Nephron (organoid): ENCODE data around the gene HDAC3.
A peak's percentile ranks its signal among the peaks of the same experiment; 100 is the strongest.

Source experiments
- H3K27ac Mint-ChIP-seq, 3 experiments: 2 replicates each; pipeline ENCODE4 v1.8.0; 2020; ENCODE audit warnings: mixed read lengths in 3 of 3, mild to moderate bottlenecking in 2 of 3, moderate library complexity in 1 of 3
- H3K27me3 Mint-ChIP-seq: 2 replicates; pipeline ENCODE4 v1.8.0; 2021; ENCODE audit warnings: low read depth, mild to moderate bottlenecking, moderate library complexity, mixed read lengths
- H3K36me3 Mint-ChIP-seq: 2 replicates; pipeline ENCODE4 v1.8.0; 2020; ENCODE audit warnings: low read depth, mixed read lengths
- H3K4me1 Mint-ChIP-seq: 2 replicates; pipeline ENCODE4 v1.8.0; 2020; ENCODE audit warnings: mixed read lengths
- H3K4me3 Mint-ChIP-seq, 3 experiments: 2 replicates each; pipeline ENCODE4 v1.8.0; 2020; ENCODE audit warnings: mild to moderate bottlenecking in 3 of 3, mixed read lengths in 3 of 3, moderate library complexity in 2 of 3
- H3K9me3 Mint-ChIP-seq: 2 replicates; pipeline ENCODE4 v1.8.0; 2020; ENCODE audit warnings: mixed read lengths
- TF ChIP-seq, protein P1 (sequence below), 3 experiments: fragments of 200-600 bp; sonication (generic); IDR thresholded peaks; one replicate each; pipeline ENCODE4 v1.5.0; 2021; ENCODE audit warnings: antibody characterized with exemption in 3 of 3; ENCODE audit not compliant: unreplicated experiment in 3 of 3

HDAC3 gene

DNA sequence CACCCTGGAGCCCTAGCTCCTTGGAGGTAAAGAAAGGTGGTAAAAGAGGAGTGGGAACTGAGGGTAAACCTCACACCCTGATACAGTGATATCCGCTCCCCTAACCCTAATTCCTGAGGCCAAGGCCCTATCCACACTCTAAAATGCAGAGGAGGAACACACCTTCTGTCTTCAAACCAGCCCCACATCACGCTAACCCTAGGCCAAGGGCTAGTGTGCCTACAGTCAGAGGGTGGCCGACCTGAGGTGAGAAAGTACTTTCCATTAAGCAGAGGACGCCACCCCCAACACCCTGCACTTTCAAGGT, 590 bp downstream of the HDAC3 start:
- H3K4me1 Mint-ChIP-seq = peaks cover 18% of the 10 kb centered on the region
- TF ChIP-seq, protein P1, sequence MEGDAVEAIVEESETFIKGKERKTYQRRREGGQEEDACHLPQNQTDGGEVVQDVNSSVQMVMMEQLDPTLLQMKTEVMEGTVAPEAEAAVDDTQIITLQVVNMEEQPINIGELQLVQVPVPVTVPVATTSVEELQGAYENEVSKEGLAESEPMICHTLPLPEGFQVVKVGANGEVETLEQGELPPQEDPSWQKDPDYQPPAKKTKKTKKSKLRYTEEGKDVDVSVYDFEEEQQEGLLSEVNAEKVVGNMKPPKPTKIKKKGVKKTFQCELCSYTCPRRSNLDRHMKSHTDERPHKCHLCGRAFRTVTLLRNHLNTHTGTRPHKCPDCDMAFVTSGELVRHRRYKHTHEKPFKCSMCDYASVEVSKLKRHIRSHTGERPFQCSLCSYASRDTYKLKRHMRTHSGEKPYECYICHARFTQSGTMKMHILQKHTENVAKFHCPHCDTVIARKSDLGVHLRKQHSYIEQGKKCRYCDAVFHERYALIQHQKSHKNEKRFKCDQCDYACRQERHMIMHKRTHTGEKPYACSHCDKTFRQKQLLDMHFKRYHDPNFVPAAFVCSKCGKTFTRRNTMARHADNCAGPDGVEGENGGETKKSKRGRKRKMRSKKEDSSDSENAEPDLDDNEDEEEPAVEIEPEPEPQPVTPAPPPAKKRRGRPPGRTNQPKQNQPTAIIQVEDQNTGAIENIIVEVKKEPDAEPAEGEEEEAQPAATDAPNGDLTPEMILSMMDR (IDR thresholded peaks at IDR 0.05; ENCODE audit: unreplicated experiment in 3 of 3) = no peak

GRCh38 chr5:141635646-141636045, 1.0 kb downstream of the HDAC3 start:
- TF ChIP-seq, protein P1 (IDR thresholded peaks at IDR 0.05; ENCODE audit: unreplicated experiment in 3 of 3) = no peak
- Mint-ChIP-seq H3K27ac (peak overlapping the region; percentile 42 to 84 (median 74)), H3K9me3 (no peaks in the 10 kb centered on the region), H3K27me3 (peaks cover 14% of the 10 kb centered on the region), H3K4me3 (peak overlapping the region; percentile 94 to 97 (median 96)), H3K4me1 (peaks cover 18% of the 10 kb centered on the region), H3K36me3 (peaks cover 21% of the 10 kb centered on the region)

More for the DNA sequence above, 590 bp downstream of the HDAC3 start:
- Mint-ChIP-seq H3K27me3 (peaks cover 14% of the 10 kb centered on the region), H3K27ac (peak overlapping the region; percentile 42 to 84 (median 74)), H3K36me3 (peaks cover 21% of the 10 kb centered on the region), H3K4me3 (peak overlapping the region; percentile 94 to 97 (median 96)), H3K9me3 (no peaks in the 10 kb centered on the region)

DNA sequence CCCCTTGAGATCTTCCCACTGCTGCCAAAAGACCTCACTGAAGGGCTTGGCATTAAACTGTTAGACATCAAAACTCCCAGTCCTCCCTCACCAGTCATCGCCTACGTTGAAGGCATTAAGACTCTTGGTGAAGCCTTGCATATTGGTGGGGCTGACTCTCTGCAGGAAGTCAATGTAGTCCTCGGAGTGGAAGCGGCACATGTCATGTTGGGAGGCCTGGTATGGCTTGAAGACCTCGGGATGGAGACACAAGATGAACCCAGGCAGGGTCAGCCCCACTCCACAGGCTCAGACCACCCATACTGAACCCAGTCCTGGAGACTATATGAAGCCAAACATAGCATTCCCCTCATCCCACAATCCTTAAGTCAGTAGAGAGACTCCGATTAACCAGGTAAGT, 1.9 kb downstream of the HDAC3 start:
- peaks cover 14% of the 10 kb centered on the region for H3K27me3 Mint-ChIP-seq
- H3K4me3 Mint-ChIP-seq = peak overlapping the region; percentile 94 to 97 (median 96)
- no peak overlapping the region for H3K27ac Mint-ChIP-seq
- TF ChIP-seq, protein P1 (IDR thresholded peaks at IDR 0.05; ENCODE audit: unreplicated experiment in 3 of 3) = no peak
- H3K4me1 Mint-ChIP-seq = peaks cover 18% of the 10 kb centered on the region
- H3K9me3 Mint-ChIP-seq = no peaks in the 10 kb centered on the region
- peaks cover 26% of the 10 kb centered on the region for H3K36me3 Mint-ChIP-seq

DNA sequence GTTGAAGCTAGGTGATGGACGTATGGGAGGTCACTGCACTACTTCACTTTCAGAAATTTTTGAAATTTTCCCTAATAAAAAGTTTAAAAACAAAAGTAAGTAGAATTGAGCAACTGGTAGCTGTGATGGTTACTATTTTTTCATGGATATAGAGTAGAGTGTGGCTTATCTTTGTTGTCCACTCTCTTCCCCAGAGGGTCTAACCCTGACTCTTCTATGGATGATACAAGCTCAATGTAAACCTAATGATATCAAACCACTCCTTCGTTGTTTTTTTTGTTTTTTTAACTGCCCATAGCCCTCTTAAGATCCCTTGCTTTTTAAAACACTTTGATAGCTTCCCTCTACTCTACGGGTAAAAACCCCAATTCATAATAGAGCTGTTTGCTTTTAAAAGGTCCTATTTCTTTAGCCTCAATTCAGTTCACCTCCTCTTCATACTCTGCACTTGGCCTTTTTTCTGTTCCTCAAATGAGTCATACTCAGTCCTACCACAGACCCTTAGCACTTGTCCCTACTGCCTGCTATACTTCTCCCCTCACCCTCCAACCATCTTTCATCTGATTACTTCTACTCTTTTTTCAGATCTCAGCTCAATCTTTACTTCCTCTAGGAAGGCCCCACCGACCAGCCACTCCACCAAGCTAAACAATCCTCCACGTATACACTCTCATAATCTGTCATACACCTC, 2.6 kb downstream of the HDAC3 start:
- TF ChIP-seq, protein P1 (IDR thresholded peaks at IDR 0.05; ENCODE audit: unreplicated experiment in 3 of 3) = no peak
- Mint-ChIP-seq H3K36me3 (peaks cover 34% of the 10 kb centered on the region), H3K4me1 (peaks cover 18% of the 10 kb centered on the region), H3K27ac (no peak overlapping the region), H3K27me3 (peaks cover 10% of the 10 kb centered on the region), H3K4me3 (peak overlapping the region in 2 of 3 experiments; percentile 0 to 1), H3K9me3 (no peaks in the 10 kb centered on the region)

- peaks cover 18% of the 10 kb centered on the region for H3K4me1 Mint-ChIP-seq
- H3K27me3 Mint-ChIP-seq = peaks cover under 1% of the 10 kb centered on the region
- H3K9me3 Mint-ChIP-seq = no peaks in the 10 kb centered on the region
- no peak overlapping the region for H3K27ac Mint-ChIP-seq
- peak overlapping the region in 1 of 3 experiments; percentile 34 for H3K4me3 Mint-ChIP-seq
- H3K36me3 Mint-ChIP-seq = peaks cover 47% of the 10 kb centered on the region
- TF ChIP-seq, protein P1 (IDR thresholded peaks at IDR 0.05; ENCODE audit: unreplicated experiment in 3 of 3) = no peak
Observed at GRCh38 chr5:141632650-141633049, 4.0 kb downstream of the HDAC3 start.

GRCh38 chr5:141630570-141631140, 6.0 kb downstream of the HDAC3 start:
- Mint-ChIP-seq H3K27me3 (no peaks in the 10 kb centered on the region), H3K4me3 (no peak overlapping the region), H3K27ac (no peak overlapping the region), H3K4me1 (peaks cover 10% of the 10 kb centered on the region), H3K9me3 (no peaks in the 10 kb centered on the region), H3K36me3 (peaks cover 65% of the 10 kb centered on the region)
- TF ChIP-seq, protein P1 (IDR thresholded peaks at IDR 0.05; ENCODE audit: unreplicated experiment in 3 of 3) = no peak
